GM12878 (cell line): ENCODE results near the gene DYNLT3. TPM values are rescaled to one million over a fixed set of nuclear protein-coding genes. Genes with fewer than 3 reads are reported as not detected.

Experiments
- ATAC-seq: fragments of 200-7000 bp; cut with Tn5 transposase; 3 replicates; pipeline ENCODE4 v1.9.1; 2020; ENCODE audit warnings: mild to moderate bottlenecking, moderate library complexity
- BruUV-seq: library from RNA; stranded (reverse); fragments of 400-500 nt; replicated peaks from 2 replicates; lab custom pipeline; 2021; lab: Mats Ljungman, UMichigan
- CTCF ChIA-PET: fragments of 300-600 bp; sonication (Branson Sonifier 250); formaldehyde crosslinking; extraction: SDS; loops from one replicate; lab custom pipeline; 2021; ENCODE audit warnings: inconsistent platforms; lab: Yijun Ruan, JAX
- POLR2A ChIA-PET: fragments of 350-600 bp; formaldehyde crosslinking; extraction: SDS; loops from one replicate; lab custom pipeline; 2021; ENCODE audit warnings: inconsistent platforms; lab: Charles Lee
- RAD21 ChIA-PET: fragments of 300-600 bp; sonication (Branson Sonifier 250); formaldehyde crosslinking; loops from one replicate; lab custom pipeline; 2023; ENCODE audit warnings: antibody characterized with exemption; ENCODE audit not compliant: unreplicated experiment; lab: Charles Lee
- SMC1A ChIA-PET: fragments of 300-600 bp; sonication (Branson Sonifier 250); formaldehyde crosslinking; loops from one replicate; lab custom pipeline; 2023; ENCODE audit not compliant: unreplicated experiment, uncharacterized antibody; lab: Charles Lee
- DNase-seq: peaks from one replicate; pipeline ENCODE4 v3.0.0-alpha.2; 2011; ENCODE audit warnings: low read depth, low spot score
- FAIRE-seq: peaks from 3 replicates; lab custom pipeline; 2011; peaks lifted over from hg19 to GRCh38; lab: Jason Lieb, UNC
- H2AFZ ChIP-seq: 2 replicates; pipeline ENCODE4 v1.6.0; 2011; ENCODE audit warnings: low read depth, low read length, control low read depth; ENCODE audit not compliant: control insufficient read depth
- H3K27ac ChIP-seq: 2 replicates; pipeline ENCODE4 v1.5.1; 2011; ENCODE audit warnings: control low read depth; ENCODE audit not compliant: control insufficient read depth, insufficient read depth
- H3K27me3 ChIP-seq, 2 experiments: replicated peaks in 1 of 2; 2 replicates each; pipeline versions ENCODE4 v1.6.0 to v1.6.1; 2011; ENCODE audit warnings: low read length in 1 of 2; ENCODE audit not compliant: control insufficient read depth in 2 of 2, insufficient read depth in 2 of 2
- H3K36me3 ChIP-seq, 2 experiments: 2 replicates each; pipeline ENCODE4 v1.5.1; 2011; ENCODE audit warnings: low read length in 1 of 2; ENCODE audit not compliant: control insufficient read depth in 2 of 2, insufficient read depth in 2 of 2
- H3K4me1 ChIP-seq: 2 replicates; pipeline ENCODE4 v1.6.1; 2011; ENCODE audit warnings: mild to moderate bottlenecking, low read length, moderate library complexity, mixed read lengths; ENCODE audit not compliant: control insufficient read depth, insufficient read depth
- H3K4me2 ChIP-seq: 2 replicates; pipeline ENCODE4 v1.6.0; 2011; ENCODE audit warnings: control low read depth; ENCODE audit not compliant: control insufficient read depth, insufficient read depth
- H3K4me3 ChIP-seq: fragments of 200-600 bp; sonication (generic); 2 replicates; pipeline ENCODE4 v1.5.1; 2016
- H3K79me2 ChIP-seq: 2 replicates; pipeline ENCODE4 v1.6.0; 2011; ENCODE audit warnings: low read length; ENCODE audit not compliant: control insufficient read depth, insufficient read depth
- H3K9ac ChIP-seq: 2 replicates; pipeline ENCODE4 v1.8.0; 2011; ENCODE audit warnings: low read length, control low read depth, mixed read lengths; ENCODE audit not compliant: control insufficient read depth, insufficient read depth
- H3K9me3 ChIP-seq: replicated peaks from 3 replicates; pipeline ENCODE4 v1.5.1; 2011; ENCODE audit warnings: mild to moderate bottlenecking, low read length; ENCODE audit not compliant: control insufficient read depth, insufficient read depth
- H4K20me1 ChIP-seq: 2 replicates; pipeline ENCODE4 v1.6.0; 2011; ENCODE audit not compliant: control insufficient read depth, insufficient read depth
- ASH2L ChIP-seq: fragments of 300-600, 200-600 bp; sonication (generic); IDR thresholded peaks from 2 replicates; pipeline ENCODE4 v1.6.1; 2017; ENCODE audit warnings: low read depth, mild to moderate bottlenecking, borderline replicate concordance
- CBFB ChIP-seq: IDR thresholded peaks from 2 replicates; pipeline ENCODE4 v1.6.1; 2016; ENCODE audit warnings: antibody characterized with exemption, low read depth
- CREM ChIP-seq: IDR thresholded peaks from 2 replicates; pipeline ENCODE4 v1.6.1; 2014; ENCODE audit warnings: antibody characterized with exemption, low read depth
- MEF2A ChIP-seq: IDR thresholded peaks from 2 replicates; pipeline ENCODE4 v1.6.1; 2011; ENCODE audit warnings: low read depth, mild to moderate bottlenecking, low read length, moderate library complexity; ENCODE audit not compliant: insufficient read depth
- NRF1 ChIP-seq: conservative IDR thresholded peaks from 2 replicates; pipeline ENCODE4 v1.6.1; 2011; ENCODE audit warnings: mild to moderate bottlenecking, low read depth, low read length, improper control_type of control experiment
- RELB ChIP-seq: fragments of 450-650 bp; IDR thresholded peaks from 2 replicates; pipeline ENCODE4 v1.6.1; 2017; ENCODE audit warnings: low read depth, mild to moderate bottlenecking, moderate library complexity
- SMARCA5 ChIP-seq: fragments of 450-650 bp; IDR thresholded peaks from 2 replicates; pipeline ENCODE4 v1.6.1; 2017; ENCODE audit warnings: mild to moderate bottlenecking
- SUPT20H ChIP-seq: IDR thresholded peaks from 2 replicates; pipeline ENCODE4 v1.6.1; 2011; ENCODE audit warnings: low read depth, mild to moderate bottlenecking, low read length, moderate library complexity, borderline replicate concordance; ENCODE audit not compliant: control insufficient read depth
- WRNIP1 ChIP-seq: IDR thresholded peaks from 2 replicates; pipeline ENCODE4 v1.6.1; 2011; ENCODE audit warnings: low read depth, low read length, improper control_type of control experiment, borderline replicate concordance
- ZNF384 ChIP-seq: IDR thresholded peaks from 2 replicates; pipeline ENCODE4 v1.6.1; 2012; ENCODE audit warnings: low read depth, mild to moderate bottlenecking, low read length, improper control_type of control experiment, borderline replicate concordance
- ZNF687 ChIP-seq: fragments of 450-650 bp; IDR thresholded peaks from 2 replicates; pipeline ENCODE4 v1.6.1; 2017; ENCODE audit warnings: mild to moderate bottlenecking, moderate library complexity
- WGBS: methylation state at CpG from one replicate; pipeline ENCODE4 v1.1.6; 2016; ENCODE audit warnings: low lambda C conversion rate; ENCODE audit not compliant: insufficient replicate concordance, insufficient coverage; ENCODE audit errors: missing lambda C conversion rate; 5-methylcytosine and 5-hydroxymethylcytosine counted together
- in situ Hi-C: fragments of 300-500 bp; cut with MboI; formaldehyde crosslinking; loops from 9 replicates; pipeline ENCODE4 v1.14.3; 2018; ENCODE audit warnings: mixed read lengths
- intact Hi-C: fragments of 100-400 bp; cut with micrococcal nuclease; formaldehyde crosslinking; loops from one replicate; pipeline ENCODE4 v1.14.2; 2022; ENCODE audit not compliant: unreplicated experiment
- polyA plus RNA-seq, 11 experiments: library from polyadenylated mRNA; depleted of rRNA in 4 of 11; unstranded in 6 of 11; stranded (reverse) in 5 of 11; fragments of >200 nt; fragmentation: Nextera tagmentation in 4 of 11; fragmentation: Illumina TruSeq in 1 of 11; extraction: Ambion mirVana in 4 of 11; extraction: Trizol in 1 of 11; gene quantifications; 1 replicate in 1 of 11; 2 replicates in 10 of 11; pipeline versions ENCODE4 v1.2.1 to v1.2.3, GENCODE V29; 2011 to 2016; ENCODE audit warnings: inconsistent platforms in 2 of 11, missing spikeins in 2 of 11, low read depth in 1 of 11
- total RNA-seq, 4 experiments: library from RNA; depleted of rRNA in 3 of 4; stranded (reverse); fragments of >200 nt in 3 of 4; fragmentation: Illumina TruSeq in 1 of 4; extraction: Trizol in 1 of 4; gene quantifications; 2 replicates each; pipeline versions ENCODE4 v1.2.1 to v1.2.3, GENCODE V29; 2013 to 2021

Gene DYNLT3
- total and polyA plus RNA-seq, 10 of the 15 experiments (the other 5 are each of a cell fraction or from before 2014, with no cell fraction given): 8.0 to 19.2 (median 12.8) TPM

- no peak for ATAC-seq
- no peaks in the 10 kb centered on the region for H3K36me3 ChIP-seq
- SMC1A ChIA-PET: interaction anchor here (0.7 to 1.1 kb wide), 3 partner anchors 9 to 11 kb away, joined by 3 to 4 read pairs (median 3); no protein-coding TSS in a partner anchor
- in situ Hi-C loops: no loop called here
- FAIRE-seq: no peak
- 0% methylated on average over 1 of the region's 1 CpG for WGBS
- RAD21 ChIA-PET: no interaction called here
- BruUV-seq: no TSS peak
- no peak for DNase-seq
- TF ChIP-seq ZNF384 (no peak), SUPT20H (no peak), SMARCA5 (no peak), CBFB (no peak)
- H3K4me1 ChIP-seq: no peaks in the 10 kb centered on the region
- POLR2A ChIA-PET: interaction anchor here (0.6 kb wide), 1 partner anchor 34 kb away, joined by 3 read pairs; no protein-coding TSS in a partner anchor
- no peak overlapping the region for H3K4me2 ChIP-seq
- H3K27me3 ChIP-seq: no peaks in the 10 kb centered on the region
- H3K4me3 ChIP-seq: no peak overlapping the region
- intact Hi-C loops: no loop called here
- CTCF ChIA-PET: interaction anchor here (1.2 to 1.5 kb wide), 2 partner anchors 9 to 13 kb away, joined by 3 read pairs; no protein-coding TSS in a partner anchor
- no peaks in the 10 kb centered on the region; the same call in 2 of the 3 replicates for H3K9me3 ChIP-seq
- no peak overlapping the region for H3K9ac ChIP-seq
- no peak overlapping the region for H3K27ac ChIP-seq
- no peaks in the 10 kb centered on the region for H4K20me1 ChIP-seq
- H2AFZ ChIP-seq: no peak overlapping the region
- H3K79me2 ChIP-seq: no peaks in the 10 kb centered on the region
These were observed 24.9 kb upstream of the DYNLT3 start for GRCh38 chrX:37872303-37872655.

GRCh38 chrX:37871626-37872302, 24.4 kb upstream of the DYNLT3 start:
- H3K4me1 ChIP-seq: no peaks in the 10 kb centered on the region
- no peak overlapping the region for H3K27ac ChIP-seq
- FAIRE-seq: no peak
- H3K27me3 ChIP-seq: no peaks in the 10 kb centered on the region
- H3K36me3 ChIP-seq: no peaks in the 10 kb centered on the region
- no peaks in the 10 kb centered on the region for H3K79me2 ChIP-seq
- no TSS peak for BruUV-seq
- ChIA-PET POLR2A (no interaction called here), SMC1A (interaction anchor here (1.1 kb wide), 1 partner anchor 8 kb away, joined by 3 read pairs; no protein-coding TSS in a partner anchor), CTCF (interaction anchor here (1.5 kb wide), 1 partner anchor 10 kb away, joined by 3 read pairs; no protein-coding TSS in a partner anchor), RAD21 (no interaction called here)
- H2AFZ ChIP-seq: no peak overlapping the region
- intact Hi-C loops (no loop called here), in situ Hi-C loops (no loop called here)
- H3K4me3 ChIP-seq: no peak overlapping the region
- H3K9ac ChIP-seq: no peak overlapping the region
- 45% methylated on average over 4 of the region's 4 CpGs for WGBS
- H4K20me1 ChIP-seq: no peaks in the 10 kb centered on the region
- no peak overlapping the region for H3K4me2 ChIP-seq
- H3K9me3 ChIP-seq: no peaks in the 10 kb centered on the region; the same call in 2 of the 3 replicates
- no peak for DNase-seq
- ATAC-seq: peak; percentile 16; the same call in 1 of the 3 replicates
- no peak for TF ChIP-seq WRNIP1
- no peak for TF ChIP-seq ZNF687
- TF ChIP-seq MEF2A: no peak
- no peak for TF ChIP-seq CREM
- no peak for TF ChIP-seq NRF1
- no peak for TF ChIP-seq ASH2L
- TF ChIP-seq RELB: no peak
